Upper lobe of left lung (tissue), 6 donors: ENCODE results near the gene CSN2. TPM values are rescaled to one million over a fixed set of nuclear protein-coding genes. Genes with fewer than 3 reads are reported as not detected.

ENCODE experiments used
- ATAC-seq, 2 donors: fragments of 200-7000 bp; cut with Tn5 transposase; one replicate each; pipeline ENCODE4 v1.9.1; 2022; ENCODE audit warnings: mild to moderate bottlenecking in 2 of 2, moderate library complexity in 2 of 2; ENCODE audit not compliant: low FRiP score in 2 of 2
- DNase-seq, 2 donors: peaks; one replicate each; pipeline ENCODE4 v3.0.0-alpha.2; 2019 to 2020
- H3K27ac ChIP-seq, 4 donors: fragments of 200-600 bp; sonication (generic); one replicate each; pipeline ENCODE4 v1.5.1; 2016 to 2019
- H3K27me3 ChIP-seq, 4 donors: fragments of 200-600 bp; sonication (generic); one replicate each; pipeline ENCODE4 v1.5.1; 2017 to 2019
- H3K36me3 ChIP-seq, 4 donors: fragments of 200-600 bp; sonication (generic); one replicate each; pipeline ENCODE4 v1.5.1; 2016 to 2019
- H3K4me1 ChIP-seq, 4 donors: fragments of 200-600 bp; sonication (generic); one replicate each; pipeline ENCODE4 v1.5.1; 2018 to 2019
- H3K4me3 ChIP-seq, 4 donors: fragments of 200-600 bp; sonication (generic); one replicate each; pipeline ENCODE4 v1.5.1; 2017 to 2019; ENCODE audit warnings: mild to moderate bottlenecking in 2 of 4, moderate library complexity in 1 of 4
- H3K9me3 ChIP-seq, 4 donors: fragments of 200-600 bp; sonication (generic); one replicate each; pipeline ENCODE4 v1.5.1; 2018 to 2019
- EP300 ChIP-seq, 4 donors: sonication (generic); formaldehyde crosslinking; IDR thresholded peaks; one replicate each; pipeline ENCODE4 v1.5.1; 2017; ENCODE audit warnings: antibody characterized with exemption in 4 of 4, control low read depth in 2 of 4
- POLR2A ChIP-seq, 4 donors: fragments of 450-650 bp; IDR thresholded peaks; one replicate each; pipeline ENCODE4 v1.5.1; 2016 to 2017; ENCODE audit warnings: antibody characterized with exemption in 4 of 4, mild to moderate bottlenecking in 2 of 4
- POLR2AphosphoS5 ChIP-seq, 2 donors: sonication (generic); formaldehyde crosslinking; IDR thresholded peaks; one replicate each; pipeline ENCODE4 v1.5.1; 2017; ENCODE audit warnings: antibody characterized with exemption in 2 of 2
- WGBS, 2 donors: methylation state at CpG; one replicate each; pipeline ENCODE4 v1.1.5; 2017 to 2018; 5-methylcytosine and 5-hydroxymethylcytosine counted together
- total RNA-seq, 6 donors: library from RNA; depleted of rRNA in 4 of 6; stranded (reverse); fragments of >200 nt in 4 of 6; gene quantifications; one replicate each; pipeline versions ENCODE4 v1.1.0 to v1.2.1, GENCODE V29; 2016 to 2021
- TF ChIP-seq, protein P1 (sequence below), 6 experiments: fragments of 450-650 bp in 4 of 6; fragments of 200-600 bp in 2 of 6; sonication (generic) in 2 of 6; IDR thresholded peaks; one replicate each; pipeline ENCODE4 v1.5.1; 2016 to 2019; ENCODE audit warnings: antibody characterized with exemption in 6 of 6
- donor health status: DM: no; HTN: no; CAD: no; lungs with moderate emphysema.
- donor health status: DM: no; HTN: yes; CAD: no; lungs with severe emphysema.

CSN2 gene, protein sequence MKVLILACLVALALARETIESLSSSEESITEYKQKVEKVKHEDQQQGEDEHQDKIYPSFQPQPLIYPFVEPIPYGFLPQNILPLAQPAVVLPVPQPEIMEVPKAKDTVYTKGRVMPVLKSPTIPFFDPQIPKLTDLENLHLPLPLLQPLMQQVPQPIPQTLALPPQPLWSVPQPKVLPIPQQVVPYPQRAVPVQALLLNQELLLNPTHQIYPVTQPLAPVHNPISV
- not detected for total RNA-seq

DNA sequence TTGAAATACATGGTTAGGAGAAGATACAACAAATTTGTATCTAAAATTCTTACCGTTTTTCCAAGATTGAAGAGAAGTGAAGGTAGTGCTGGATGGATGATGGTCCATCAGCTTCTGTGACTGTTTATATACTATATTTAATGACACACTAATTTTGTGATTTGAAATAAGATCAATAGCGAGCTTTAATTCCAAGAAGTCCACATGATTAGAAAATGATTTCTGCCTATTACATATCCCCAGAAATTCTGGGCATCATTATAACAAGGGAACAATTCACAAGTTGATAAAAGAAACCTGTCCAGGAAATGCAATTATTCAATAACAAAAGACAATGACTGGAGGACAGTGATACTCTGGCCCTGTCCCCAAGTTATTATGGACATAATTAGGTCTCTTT lies at the start of gene CSN2:
Gene CSN2 (minus strand): TSS at position 101 of the 400 bp plus-strand sequence. CDS start 4,733 bp downstream, outside the sequence.
- WGBS, 2 donors = 82 to 90% methylated on average over 2 of the region's 2 CpGs
- ATAC-seq = no peak
- TF ChIP-seq, protein P1, sequence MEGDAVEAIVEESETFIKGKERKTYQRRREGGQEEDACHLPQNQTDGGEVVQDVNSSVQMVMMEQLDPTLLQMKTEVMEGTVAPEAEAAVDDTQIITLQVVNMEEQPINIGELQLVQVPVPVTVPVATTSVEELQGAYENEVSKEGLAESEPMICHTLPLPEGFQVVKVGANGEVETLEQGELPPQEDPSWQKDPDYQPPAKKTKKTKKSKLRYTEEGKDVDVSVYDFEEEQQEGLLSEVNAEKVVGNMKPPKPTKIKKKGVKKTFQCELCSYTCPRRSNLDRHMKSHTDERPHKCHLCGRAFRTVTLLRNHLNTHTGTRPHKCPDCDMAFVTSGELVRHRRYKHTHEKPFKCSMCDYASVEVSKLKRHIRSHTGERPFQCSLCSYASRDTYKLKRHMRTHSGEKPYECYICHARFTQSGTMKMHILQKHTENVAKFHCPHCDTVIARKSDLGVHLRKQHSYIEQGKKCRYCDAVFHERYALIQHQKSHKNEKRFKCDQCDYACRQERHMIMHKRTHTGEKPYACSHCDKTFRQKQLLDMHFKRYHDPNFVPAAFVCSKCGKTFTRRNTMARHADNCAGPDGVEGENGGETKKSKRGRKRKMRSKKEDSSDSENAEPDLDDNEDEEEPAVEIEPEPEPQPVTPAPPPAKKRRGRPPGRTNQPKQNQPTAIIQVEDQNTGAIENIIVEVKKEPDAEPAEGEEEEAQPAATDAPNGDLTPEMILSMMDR (IDR thresholded peaks at IDR 0.05) = no peak
- TF ChIP-seq POLR2AphosphoS5 (IDR thresholded peaks at IDR 0.05) = no peak
- TF ChIP-seq POLR2A (IDR thresholded peaks at IDR 0.05) = no peak
- TF ChIP-seq EP300 (IDR thresholded peaks at IDR 0.05) = no peak
- DNase-seq = no peak
- Histone ChIP-seq H3K4me3 (no peak within 1 kb of the TSS), H3K4me1 (no peaks in the 10 kb centered on the region), H3K36me3 (no peaks in the 10 kb centered on the region), H3K27ac (no peak within 1 kb of the TSS), H3K27me3 (no peaks in the 10 kb centered on the region), H3K9me3 (no peaks in the 10 kb centered on the region)

DNA sequence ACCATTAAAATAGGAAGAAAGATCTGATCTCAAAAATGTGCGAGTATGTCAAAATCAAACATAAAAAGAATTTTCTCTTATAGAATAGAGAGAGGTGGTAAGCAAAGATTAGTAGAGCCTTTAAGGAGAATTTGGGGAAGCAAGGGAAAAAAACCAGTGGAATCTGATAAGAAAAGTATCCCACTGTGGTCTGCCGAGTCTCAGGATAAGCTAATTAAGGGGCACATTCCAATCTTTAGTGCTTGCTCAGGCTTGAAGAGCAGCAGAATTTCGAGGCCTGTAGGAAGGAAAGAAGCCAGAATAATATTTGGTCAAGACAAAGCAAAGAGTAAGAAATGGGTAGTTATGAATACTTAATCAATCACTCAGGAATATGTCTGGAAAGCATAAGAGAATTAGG lies 43.2 kb upstream of the CSN2 start:
- Histone ChIP-seq H3K4me3 (no peak overlapping the region), H3K9me3 (no peaks in the 10 kb centered on the region), H3K27me3 (no peaks in the 10 kb centered on the region), H3K27ac (no peak overlapping the region), H3K36me3 (no peaks in the 10 kb centered on the region), H3K4me1 (no peaks in the 10 kb centered on the region)
- DNase-seq (no peak), ATAC-seq (no peak)
- TF ChIP-seq, protein P1 (IDR thresholded peaks at IDR 0.05) = no peak
- no peak for TF ChIP-seq POLR2AphosphoS5 (IDR thresholded peaks at IDR 0.05)
- TF ChIP-seq EP300 (IDR thresholded peaks at IDR 0.05) = no peak
- TF ChIP-seq POLR2A (IDR thresholded peaks at IDR 0.05) = no peak
- 36 to 48% methylated on average over 3 of the region's 3 CpGs for WGBS, 2 donors

DNA sequence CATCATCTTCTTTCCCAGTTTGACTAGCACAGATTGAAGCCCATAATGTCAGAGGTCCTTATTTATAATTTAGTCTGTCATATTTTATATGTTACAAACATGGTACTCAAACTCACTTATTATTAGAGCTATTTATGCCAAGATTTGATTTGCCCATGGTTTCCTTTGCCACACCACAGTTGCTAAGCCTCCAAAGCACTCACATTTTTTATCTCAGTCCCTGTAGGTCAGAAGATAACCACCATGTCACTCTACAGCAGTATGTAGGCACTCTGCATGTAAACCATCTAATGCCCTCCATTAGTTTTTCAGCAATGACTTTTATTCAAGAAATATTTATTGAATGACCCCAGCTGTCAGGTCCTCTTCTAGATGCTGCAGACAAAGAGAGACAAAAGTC lies 37.0 kb upstream of the CSN2 start:
- ATAC-seq = no peak
- no peak for TF ChIP-seq POLR2A (IDR thresholded peaks at IDR 0.05)
- TF ChIP-seq POLR2AphosphoS5 (IDR thresholded peaks at IDR 0.05) = no peak
- TF ChIP-seq, protein P1 (IDR thresholded peaks at IDR 0.05) = no peak
- TF ChIP-seq EP300 (IDR thresholded peaks at IDR 0.05) = no peak
- Histone ChIP-seq H3K27ac (no peak overlapping the region), H3K4me3 (no peak overlapping the region), H3K4me1 (no peaks in the 10 kb centered on the region), H3K9me3 (no peaks in the 10 kb centered on the region), H3K36me3 (no peaks in the 10 kb centered on the region), H3K27me3 (no peaks in the 10 kb centered on the region)
- DNase-seq = no peak

DNA sequence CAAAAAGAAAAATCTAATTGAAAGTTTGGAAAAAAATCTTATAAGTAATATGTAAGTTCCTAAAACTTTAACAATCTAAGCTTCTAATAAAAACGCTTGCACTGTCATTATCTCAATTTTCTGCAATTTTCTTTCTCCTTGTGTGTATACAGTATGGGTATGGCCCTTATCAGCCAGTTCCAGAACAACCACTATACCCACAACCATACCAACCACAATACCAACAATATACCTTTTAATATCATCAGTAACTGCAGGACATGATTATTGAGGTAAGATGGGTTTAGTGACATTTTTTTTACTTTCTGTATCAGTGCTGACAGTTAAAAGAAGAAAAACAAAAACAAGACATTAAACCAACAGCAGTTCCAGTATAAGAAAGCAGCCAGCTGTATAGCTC lies 35.2 kb upstream of the CSN2 start:
- Histone ChIP-seq H3K36me3 (no peaks in the 10 kb centered on the region), H3K27ac (no peak overlapping the region), H3K9me3 (no peaks in the 10 kb centered on the region), H3K27me3 (no peaks in the 10 kb centered on the region), H3K4me3 (no peak overlapping the region), H3K4me1 (no peaks in the 10 kb centered on the region)
- 76% methylated on average over 1 of the region's 1 CpG for WGBS, 2 donors
- DNase-seq (no peak), ATAC-seq (no peak)
- TF ChIP-seq, protein P1 (IDR thresholded peaks at IDR 0.05) = no peak
- no peak for TF ChIP-seq POLR2A (IDR thresholded peaks at IDR 0.05)

DNA sequence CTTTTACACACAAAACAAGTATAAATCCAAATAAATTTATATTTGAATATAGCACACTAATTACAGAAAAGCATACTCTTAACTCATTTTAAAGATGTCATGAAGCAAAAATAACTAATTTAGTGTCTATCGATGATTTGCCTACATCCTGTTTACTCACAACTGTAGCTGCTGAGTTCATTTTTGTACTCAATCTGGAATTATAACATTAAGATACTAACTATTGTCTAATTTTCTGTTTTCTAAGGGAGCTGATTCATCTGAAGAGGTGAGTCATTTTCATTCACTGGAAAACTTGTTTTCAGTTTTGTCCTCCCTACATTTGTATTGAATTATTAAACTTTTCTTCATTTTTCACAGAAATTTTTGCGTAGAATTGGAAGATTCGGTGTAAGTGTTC lies 33.9 kb upstream of the CSN2 start:
- Histone ChIP-seq H3K27ac (no peak overlapping the region), H3K4me3 (no peak overlapping the region), H3K27me3 (no peaks in the 10 kb centered on the region), H3K4me1 (no peaks in the 10 kb centered on the region), H3K9me3 (no peaks in the 10 kb centered on the region), H3K36me3 (no peaks in the 10 kb centered on the region)
- TF ChIP-seq POLR2A (IDR thresholded peaks at IDR 0.05) (no peak), POLR2AphosphoS5 (IDR thresholded peaks at IDR 0.05) (no peak), EP300 (IDR thresholded peaks at IDR 0.05) (no peak)
- TF ChIP-seq, protein P1 (IDR thresholded peaks at IDR 0.05) = no peak
- 83 to 84% methylated on average over 3 of the region's 3 CpGs for WGBS, 2 donors
- no peak for DNase-seq
- ATAC-seq = no peak
